NCI-H2196 (cell line): ENCODE measurements around the gene SLC26A9.

ENCODE experiments used
- DNase-seq: peaks from one replicate; lab custom pipeline; 2025; ENCODE audit not compliant: unreplicated experiment; lab: John Stamatoyannopoulos, UW

SLC26A9 gene, protein sequence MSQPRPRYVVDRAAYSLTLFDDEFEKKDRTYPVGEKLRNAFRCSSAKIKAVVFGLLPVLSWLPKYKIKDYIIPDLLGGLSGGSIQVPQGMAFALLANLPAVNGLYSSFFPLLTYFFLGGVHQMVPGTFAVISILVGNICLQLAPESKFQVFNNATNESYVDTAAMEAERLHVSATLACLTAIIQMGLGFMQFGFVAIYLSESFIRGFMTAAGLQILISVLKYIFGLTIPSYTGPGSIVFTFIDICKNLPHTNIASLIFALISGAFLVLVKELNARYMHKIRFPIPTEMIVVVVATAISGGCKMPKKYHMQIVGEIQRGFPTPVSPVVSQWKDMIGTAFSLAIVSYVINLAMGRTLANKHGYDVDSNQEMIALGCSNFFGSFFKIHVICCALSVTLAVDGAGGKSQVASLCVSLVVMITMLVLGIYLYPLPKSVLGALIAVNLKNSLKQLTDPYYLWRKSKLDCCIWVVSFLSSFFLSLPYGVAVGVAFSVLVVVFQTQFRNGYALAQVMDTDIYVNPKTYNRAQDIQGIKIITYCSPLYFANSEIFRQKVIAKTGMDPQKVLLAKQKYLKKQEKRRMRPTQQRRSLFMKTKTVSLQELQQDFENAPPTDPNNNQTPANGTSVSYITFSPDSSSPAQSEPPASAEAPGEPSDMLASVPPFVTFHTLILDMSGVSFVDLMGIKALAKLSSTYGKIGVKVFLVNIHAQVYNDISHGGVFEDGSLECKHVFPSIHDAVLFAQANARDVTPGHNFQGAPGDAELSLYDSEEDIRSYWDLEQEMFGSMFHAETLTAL

DNA sequence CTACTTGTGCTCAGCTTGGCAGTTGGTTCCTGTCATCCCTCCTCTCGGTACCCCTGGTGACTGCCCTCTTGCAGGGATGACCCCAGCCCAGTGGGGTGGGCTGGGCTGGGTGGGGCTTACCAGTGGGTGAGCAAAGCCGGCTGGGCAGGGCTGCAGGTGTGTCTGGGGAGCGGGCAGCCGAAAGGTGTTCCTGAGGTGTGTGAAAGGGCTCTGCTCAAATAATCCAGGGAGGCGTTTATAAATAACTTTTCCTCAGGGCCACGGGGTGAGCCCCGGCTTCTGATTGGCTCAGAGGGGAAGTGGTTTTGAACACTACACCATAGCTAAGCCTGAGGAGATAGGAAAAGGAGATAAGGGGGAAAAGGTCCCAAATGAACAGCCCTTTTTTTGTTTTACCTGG, at the start of gene SLC26A9:
TSS of gene SLC26A9 (minus strand) at position 212 of the 400 bp plus-strand sequence. CDS start 7,636 bp downstream, outside the sequence.
- DNase-seq: no peak

GRCh38 chr1:205992218-205992882, 49.1 kb upstream of the SLC26A9 start:
- DNase-seq: no peak

GRCh38 chr1:205991237-205991636, 48.0 kb upstream of the SLC26A9 start:
- no peak for DNase-seq

DNA sequence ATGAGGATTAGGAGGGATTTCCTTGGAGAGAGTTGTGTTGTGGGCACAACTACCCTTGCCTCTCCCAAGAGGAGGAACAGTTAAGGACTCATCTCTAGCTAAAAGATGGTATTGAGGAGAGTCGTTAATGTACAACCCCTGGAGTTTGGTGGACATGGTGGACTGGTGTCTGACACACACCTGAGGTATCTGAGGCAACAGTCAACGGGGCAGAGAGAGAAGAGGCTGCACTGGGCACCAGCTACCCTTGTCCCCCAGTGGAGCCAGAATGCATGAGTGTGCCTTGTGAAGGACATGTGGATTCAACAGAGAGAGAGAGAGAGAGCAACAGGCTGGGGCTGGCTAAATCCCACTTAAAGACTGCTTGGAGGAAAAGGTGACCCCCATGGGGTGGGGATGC, 47.0 kb upstream of the SLC26A9 start:
- DNase-seq: no peak

DNA sequence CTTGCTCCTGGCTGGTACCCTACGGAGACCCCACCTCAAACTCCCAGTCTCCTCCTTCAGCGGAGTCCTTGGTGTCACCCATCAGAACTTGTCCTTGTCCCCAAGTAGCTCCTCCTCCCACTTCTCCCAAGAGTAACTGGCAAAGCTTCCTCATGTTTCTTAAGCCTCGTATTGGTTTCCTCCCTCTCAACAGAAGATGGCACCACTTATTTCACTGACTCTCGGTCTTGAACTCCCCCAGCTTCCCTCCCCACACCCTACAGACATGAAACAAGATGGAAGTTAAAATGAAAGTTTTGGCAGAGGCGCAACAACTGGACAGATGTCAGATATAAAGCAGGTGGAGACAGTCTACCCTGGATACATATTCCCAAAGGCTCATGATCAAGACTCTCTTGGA, 46.5 kb upstream of the SLC26A9 start:
- no peak for DNase-seq

GRCh38 chr1:205988585-205988995, 45.3 kb upstream of the SLC26A9 start:
- DNase-seq: no peak

- no peak for DNase-seq
Measured at GRCh38 chr1:205986861-205987260, 43.6 kb upstream of the SLC26A9 start.

DNA sequence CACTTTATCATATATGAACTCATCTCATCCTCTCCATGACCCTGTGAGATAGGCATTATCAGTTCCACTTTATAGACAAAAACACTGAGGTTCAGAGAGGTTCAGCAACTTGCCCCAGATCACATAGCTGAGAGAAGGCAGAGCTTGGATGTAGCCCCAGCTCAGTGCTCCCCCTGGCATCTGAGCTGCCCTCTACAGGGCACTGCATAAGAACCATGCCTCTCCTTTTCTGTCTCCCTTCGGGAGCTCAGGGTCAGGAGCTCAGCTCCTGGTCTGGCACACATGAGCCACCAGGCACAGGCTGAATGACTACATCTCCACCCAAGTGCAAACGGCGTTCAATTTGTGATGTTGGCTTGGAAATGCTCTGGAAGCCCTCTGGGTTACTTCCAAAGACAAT, 43.0 kb upstream of the SLC26A9 start:
- no peak for DNase-seq

DNA sequence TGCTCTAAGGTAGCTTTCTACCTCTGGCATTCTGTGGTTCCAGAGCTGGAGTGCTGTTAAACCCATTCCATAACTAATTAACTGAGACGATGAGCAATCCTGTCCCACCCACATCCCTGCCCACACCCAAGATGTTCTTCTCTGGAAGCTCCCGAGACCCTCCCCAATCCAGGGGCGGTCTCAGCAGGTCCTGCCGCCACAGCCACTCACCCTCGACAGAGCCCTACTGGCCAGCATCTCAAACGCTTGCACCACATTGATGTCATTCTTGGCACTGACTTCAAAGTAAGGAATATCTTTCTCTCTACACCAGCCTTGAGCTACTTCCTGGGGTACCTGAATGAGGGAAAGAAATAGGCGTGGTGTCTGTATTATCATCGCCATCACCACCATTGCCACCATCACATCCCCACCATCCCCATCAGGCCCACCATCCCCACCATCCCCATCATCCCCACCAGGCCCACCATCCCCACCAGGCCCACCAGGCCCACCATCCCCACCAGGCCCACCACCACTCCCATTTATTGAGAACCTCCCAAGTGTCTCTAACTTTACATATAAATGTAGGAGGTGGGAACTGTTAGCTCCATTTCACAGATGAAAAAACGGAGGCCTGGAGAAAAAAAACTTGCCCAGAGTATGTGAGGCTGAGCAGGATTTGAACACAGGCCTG, 42.2 kb upstream of the SLC26A9 start:
- peak; percentile 38 for DNase-seq

- peak; percentile 22 for DNase-seq
Measured at GRCh38 chr1:205983925-205984725, 40.9 kb upstream of the SLC26A9 start.

DNA sequence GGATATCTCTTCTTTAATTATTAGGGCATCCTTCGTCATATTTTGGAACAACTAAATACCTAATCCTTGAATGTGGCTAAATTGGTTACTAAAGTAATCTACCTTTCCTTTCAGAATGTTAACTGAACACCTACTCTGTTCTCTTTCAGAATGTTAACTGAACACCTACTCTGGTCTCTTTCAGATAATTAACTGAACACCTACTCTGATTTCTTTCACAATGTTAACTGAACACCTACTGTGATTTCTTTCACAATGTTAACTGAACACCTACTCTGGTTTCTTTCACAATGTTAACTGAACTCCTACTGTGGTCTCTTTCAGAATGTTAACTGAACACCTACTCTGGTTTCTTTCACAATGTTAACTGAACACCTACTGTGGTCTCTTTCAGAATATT, 38.0 kb upstream of the SLC26A9 start:
- no peak for DNase-seq

GRCh38 chr1:205980237-205980870, 37.1 kb upstream of the SLC26A9 start:
- no peak for DNase-seq

DNA sequence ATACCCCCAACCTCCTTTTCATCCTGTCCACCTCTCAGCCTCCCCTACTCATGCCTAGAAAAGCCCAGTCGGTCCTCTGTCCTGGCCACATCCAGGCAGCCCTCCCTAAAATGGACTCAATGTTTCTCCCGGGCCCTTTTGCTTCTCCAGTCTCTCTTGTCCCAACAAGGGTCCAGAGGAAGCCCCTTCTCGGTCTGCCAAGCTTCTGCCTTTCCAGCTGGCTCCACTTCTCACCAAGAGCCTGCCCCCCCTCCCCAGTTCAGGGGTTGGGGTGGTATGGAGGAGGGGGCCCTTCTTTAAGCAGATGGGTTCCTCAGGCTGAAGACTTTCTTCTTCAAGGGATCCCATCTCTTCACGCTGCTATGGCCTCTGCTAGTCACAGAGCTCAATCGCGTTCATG, 36.0 kb upstream of the SLC26A9 start:
- DNase-seq: no peak

DNA sequence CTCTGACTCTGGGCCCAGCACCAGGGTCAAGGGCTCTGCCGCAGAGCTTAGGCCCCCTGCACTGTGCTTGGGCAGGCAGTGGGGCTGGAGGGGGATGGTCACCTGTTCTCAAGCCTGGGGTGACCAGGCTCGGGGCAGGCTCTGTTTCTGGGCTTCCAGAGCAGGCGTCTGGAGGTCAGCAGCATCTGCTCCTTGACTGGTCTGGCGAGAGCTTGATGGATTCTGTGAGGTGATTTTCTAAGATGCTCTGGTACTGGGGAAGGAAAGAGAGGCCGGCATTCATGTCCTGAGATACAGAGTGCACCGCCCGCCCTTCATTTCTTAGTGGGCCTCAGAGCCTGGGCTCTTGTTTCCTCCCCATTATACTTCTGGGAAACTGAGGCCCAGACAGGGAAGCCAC, 35.4 kb upstream of the SLC26A9 start:
- DNase-seq: no peak

GRCh38 chr1:205977402-205978014, 34.3 kb upstream of the SLC26A9 start:
- peak; percentile 82 for DNase-seq

GRCh38 chr1:205976708-205977401, 33.6 kb upstream of the SLC26A9 start:
- DNase-seq: peak; percentile 31

- no peak for DNase-seq
Measured at GRCh38 chr1:205976036-205976435, 32.8 kb upstream of the SLC26A9 start.

GRCh38 chr1:205975387-205975998, 32.2 kb upstream of the SLC26A9 start:
- DNase-seq: no peak
